ENCODE results near the gene PHPT1.
"Not testable (repeated sequence)": the region's sequence is repeated elsewhere in the genome, so short reads cannot be mapped to it uniquely, and the experiment has no call there.

The PHPT1 gene

DNA sequence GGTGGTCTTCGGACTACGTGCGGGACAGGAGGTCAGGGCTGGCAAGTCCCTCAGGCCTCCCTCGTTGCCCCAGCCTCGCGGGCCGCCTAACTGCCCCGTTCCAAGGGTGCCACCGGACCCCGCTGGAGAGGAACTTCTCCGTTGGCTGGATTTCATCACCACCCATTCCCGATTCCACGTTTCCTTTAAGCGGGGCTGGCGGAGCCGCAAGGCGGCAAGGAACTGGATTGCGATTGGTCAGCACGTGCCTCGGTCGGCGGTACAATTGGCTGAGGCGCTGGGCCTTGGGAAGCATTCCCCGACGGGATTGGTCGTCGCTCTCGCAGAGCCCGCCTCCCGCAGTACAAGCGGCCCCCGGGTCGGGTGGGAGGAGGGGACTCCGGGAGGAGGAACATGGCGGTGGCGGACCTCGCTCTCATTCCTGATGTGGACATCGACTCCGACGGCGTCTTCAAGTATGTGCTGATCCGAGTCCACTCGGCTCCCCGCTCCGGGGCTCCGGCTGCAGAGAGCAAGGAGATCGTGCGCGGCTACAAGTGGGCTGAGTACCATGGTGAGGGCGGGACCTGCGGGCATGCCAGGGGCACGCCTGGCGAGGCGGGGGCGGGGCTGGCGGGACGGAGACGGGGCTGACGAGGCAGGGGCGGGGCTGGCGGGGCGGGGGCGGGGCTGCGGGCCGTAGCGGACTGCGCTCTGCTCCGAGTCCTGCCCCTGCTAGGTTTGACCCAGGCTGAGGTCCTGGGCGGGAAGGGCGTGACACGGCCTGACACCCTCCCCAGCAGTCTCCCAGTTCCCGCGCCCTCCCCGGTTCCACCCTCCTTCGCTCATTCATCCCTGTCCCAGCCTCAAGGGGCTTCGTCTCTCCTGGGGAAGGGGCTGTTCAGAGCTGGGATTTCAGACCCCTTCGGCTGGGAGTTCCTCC is at the start of gene PHPT1:
Gene PHPT1 (plus strand): TSS at position 372 of the 922 bp plus-strand sequence. CDS start 22 bp downstream, at position 394.
- DNase-seq: peak; percentile 97

DNA sequence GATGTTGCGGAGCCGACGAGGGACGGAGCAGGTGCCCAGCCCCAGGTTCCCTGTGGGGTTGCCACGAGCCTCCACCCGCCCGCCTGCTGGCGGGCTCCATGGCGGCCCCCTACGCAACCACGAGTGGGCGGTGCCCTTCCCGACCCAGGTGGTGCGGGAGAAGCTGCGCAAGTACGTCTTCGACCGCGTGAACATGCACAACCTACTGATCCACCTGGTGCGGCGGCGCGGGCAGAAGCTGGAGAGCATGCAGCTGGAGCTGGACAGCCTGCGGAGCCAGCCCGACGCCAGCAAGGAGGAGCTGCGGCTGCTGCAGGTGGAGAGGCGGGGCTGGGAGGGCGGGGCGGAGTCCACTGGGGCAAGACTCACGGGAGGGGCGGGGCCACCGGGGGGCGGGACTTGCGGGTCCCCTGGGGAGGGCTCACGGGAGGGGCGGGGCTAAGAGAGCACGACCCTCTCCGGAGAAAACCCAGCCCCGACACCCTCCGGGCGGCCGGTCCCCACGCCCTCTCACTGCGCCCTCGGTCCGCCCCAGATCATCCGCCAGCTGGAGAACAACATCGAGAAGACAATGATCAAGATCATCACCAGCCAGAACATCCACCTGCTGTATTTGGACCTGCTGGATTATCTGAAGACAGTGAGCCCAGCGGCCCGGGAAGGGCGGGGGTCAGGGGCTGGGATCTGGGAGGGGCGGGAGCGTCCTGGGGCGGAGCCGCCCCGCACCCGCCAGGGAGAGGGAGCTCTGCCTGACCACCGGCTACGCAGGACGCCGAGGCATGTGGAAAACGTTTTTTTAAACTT is 49.2 kb upstream of the PHPT1 start:
- peak; percentile 90 for DNase-seq

- no peak for DNase-seq
These were observed 46.9 kb upstream of the PHPT1 start for GRCh38 chr9:136802321-136802720.

DNA sequence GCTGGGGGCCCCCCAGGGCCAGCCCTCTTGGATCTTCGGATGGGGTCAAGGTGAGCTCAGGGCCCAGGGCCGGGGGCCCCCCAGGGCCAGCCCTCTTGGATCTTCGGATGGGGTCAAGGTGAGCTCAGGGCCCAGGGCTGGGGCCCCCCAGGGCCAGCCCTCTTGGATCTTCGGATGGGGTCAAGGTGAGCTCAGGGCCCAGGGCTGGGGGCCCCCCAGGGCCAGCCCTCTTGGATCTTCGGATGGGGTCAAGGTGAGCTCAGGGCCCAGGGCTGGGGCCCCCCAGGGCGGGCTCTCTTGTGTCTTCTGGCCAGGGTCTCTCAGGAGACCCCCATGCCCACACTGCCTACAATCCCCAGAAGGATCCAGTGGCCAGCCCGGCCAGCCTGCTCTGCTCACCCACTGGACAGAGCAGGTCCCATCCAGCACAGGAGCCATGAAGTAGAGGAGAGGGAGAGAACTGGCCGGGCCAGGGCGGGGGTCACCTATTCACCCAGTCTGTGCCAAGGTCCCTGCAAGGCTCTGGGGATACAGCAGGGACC is 46.1 kb upstream of the PHPT1 start:
- not testable (repeated sequence) for DNase-seq

- no peak for DNase-seq
These were observed 45.4 kb upstream of the PHPT1 start for GRCh38 chr9:136803551-136804508.

- DNase-seq: no peak
These were observed 44.6 kb upstream of the PHPT1 start for GRCh38 chr9:136804509-136805206.

DNA sequence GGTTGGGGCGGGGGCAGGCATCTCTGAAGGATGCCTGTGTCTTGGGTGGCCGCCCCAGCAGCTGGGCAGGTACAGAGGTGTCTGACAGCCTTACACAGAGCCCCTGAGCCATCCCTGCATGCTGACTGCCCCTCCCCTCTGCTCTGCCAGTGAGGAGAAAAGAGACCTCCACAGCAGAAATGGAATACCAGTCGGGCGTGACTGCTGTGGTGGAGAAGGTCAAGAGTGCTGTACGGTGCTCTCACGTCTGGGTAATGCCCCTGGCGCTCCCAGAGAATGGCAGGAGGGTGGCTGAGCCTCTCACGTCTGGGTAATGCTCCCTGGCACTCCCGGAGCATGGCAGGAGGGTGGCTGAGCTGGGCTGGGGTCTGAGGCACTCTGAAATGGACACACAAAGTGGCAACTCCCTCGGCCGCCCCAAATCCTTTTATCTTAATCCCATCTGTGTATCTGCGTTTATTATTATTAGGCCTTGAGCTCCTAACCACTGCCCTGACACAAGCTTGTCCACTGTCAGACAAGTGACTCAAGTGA is 43.9 kb upstream of the PHPT1 start:
- DNase-seq: no peak

- DNase-seq: no peak
These were observed 43.1 kb upstream of the PHPT1 start for GRCh38 chr9:136806067-136806466.

DNA sequence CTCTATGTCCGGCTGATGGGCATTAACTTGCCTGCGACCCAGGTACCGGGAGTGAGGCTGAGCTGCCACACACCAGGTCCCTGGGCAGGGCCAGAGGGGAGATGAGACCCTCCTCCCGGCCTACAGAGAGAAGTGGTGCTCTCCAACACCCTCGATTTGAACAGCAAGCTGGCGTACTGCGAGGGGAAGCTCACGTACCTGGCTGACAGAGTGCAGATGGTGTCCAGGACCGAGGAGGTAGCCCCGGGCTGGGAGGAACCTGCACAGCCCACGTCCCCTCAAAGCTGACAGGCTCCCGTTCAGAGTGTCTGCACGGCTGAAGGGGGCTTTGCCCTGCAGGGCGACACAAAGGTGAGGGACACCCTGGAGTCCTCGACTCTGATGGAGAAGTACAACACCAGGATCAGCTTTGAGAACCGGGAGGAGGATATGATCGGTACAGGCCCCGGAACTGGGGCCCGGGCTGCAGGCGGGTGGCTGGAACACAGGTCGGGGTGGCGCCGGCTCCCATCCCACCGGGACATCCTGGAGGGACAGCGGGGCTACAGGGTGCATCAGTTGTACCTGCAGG is 42.5 kb upstream of the PHPT1 start:
- no peak for DNase-seq

- peak; percentile 65 for DNase-seq
These were observed 41.7 kb upstream of the PHPT1 start, which contains the start of gene RABL6 for GRCh38 chr9:136807281-136808074. Gene RABL6, plus strand, starts transcription at chr9:136807948. Its CDS starts 249 bp downstream, at chr9:136808197.

GRCh38 chr9:136808075-136808805 is 41.0 kb upstream of the PHPT1 start:
- DNase-seq: no peak

GRCh38 chr9:136808806-136809158 is 40.4 kb upstream of the PHPT1 start:
- no peak for DNase-seq

- DNase-seq: no peak
These were observed 34.3 kb upstream of the PHPT1 start for GRCh38 chr9:136814725-136815421.

DNA sequence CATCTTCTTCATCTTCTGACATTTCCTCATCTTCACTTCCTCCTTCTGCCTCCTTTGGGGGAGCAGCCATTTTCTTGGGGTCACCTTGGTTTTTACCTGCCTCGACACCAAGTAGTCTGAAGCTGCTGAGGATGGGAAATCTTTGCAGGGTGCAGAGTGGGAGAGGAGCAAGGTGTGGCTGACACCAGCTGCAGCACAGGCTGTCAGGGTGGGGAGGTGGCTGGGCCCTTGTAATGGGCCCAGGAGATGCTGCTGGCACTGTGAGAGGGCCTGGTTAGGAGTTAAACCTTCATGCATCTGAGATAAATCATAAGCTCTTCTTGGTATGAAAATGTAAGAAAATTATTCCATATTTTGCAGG is 33.8 kb upstream of the PHPT1 start:
- DNase-seq: no peak

GRCh38 chr9:136820971-136821825 is 28.0 kb upstream of the PHPT1 start:
- DNase-seq: no peak

DNA sequence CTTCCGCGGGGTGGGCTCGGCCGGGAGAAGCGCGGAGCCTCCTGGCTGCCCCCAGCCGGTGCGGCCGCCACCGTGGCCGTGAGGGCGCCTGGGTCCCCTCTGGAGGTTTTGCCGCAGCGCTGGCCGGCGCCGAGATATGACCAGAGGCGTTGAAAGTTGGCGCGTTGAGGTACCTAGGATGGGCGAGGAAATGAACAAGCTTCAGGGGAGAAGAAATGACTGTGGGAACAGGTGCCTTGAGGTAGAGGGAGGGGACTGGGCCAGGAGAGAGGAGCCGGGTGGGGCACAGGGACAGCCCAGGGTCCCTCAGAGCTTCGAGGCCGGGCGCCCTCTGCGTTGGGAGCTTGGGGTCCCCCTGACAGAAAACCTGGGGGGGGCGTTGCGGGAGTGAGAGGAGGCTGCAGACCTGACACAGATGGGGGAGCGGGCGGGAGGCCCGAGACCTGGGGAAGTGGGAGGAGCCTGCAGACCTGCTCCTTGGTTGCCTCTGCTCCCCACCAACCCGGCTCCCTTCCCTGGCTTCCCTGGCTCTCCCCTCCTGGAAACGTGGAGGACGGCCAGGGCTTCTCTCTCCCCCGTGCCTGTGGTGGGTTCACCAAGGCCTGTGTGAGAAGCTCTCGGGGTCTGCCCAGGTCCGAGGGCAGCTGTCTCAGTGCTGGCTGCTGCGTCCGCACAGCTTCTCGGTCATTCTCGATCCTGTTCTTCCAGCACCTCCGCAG is 27.2 kb upstream of the PHPT1 start:
- DNase-seq: no peak
